Measurements from ENCODE around the gene DAAM1.

Gene DAAM1

DNA sequence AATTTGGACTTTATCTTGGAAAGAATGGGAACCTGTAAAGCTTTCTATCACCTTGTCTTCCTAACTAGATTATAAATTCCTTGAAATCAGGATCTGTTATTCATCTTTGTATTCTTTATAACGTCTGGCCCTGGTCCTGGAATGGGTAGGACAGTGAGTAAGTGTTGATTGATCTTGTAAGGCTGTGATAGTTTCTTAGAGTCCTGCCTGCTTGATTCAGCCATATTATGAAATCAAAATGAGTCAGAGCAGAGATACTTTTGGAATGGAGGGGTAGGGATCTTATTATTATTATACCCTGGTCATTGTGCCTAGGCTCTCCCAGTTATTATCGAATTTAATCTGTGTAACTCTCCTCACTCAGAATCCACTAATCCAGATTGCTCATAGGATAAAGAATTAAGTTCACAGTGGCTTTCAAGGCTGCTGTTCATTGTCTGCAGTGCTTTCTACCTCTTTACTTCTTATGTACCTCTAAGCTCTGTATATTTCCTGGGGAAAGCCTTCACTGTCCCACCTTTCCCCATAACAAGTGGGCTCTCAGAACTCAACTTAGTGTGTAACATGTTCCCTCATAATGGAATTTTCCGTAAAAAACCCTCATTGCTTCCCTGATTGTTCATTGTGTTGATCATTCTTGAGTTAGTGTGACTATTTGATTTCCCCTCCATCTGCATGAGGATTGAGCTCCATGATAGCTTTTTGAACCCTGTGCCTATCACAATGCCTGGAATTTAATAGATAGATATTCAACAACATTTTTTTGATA, 93.3 kb downstream of the DAAM1 start:
- in situ Hi-C loops (cut with HindIII; ENCODE audit: low sequenced_read_pairs) = no loop called here

DNA sequence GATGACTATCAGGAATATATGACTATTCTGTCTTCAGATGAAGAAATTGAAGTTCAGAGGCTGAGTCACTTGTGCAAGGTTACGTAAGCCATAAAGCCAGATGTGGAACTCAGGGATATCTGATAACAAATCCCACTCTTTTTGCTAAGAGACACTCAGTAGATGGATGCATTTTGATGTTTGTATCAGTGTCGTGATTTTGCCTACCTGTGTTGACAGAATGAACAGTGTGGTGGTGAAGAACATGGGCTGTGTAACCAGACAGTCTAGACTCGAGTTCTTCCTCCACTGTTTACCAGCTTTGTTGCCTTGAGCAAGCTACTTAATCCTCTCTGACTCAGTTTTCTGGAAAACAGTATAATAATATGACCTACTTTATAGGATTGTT, 93.9 kb downstream of the DAAM1 start:
- in situ Hi-C loops (cut with HindIII; ENCODE audit: low sequenced_read_pairs) = no loop called here

DNA sequence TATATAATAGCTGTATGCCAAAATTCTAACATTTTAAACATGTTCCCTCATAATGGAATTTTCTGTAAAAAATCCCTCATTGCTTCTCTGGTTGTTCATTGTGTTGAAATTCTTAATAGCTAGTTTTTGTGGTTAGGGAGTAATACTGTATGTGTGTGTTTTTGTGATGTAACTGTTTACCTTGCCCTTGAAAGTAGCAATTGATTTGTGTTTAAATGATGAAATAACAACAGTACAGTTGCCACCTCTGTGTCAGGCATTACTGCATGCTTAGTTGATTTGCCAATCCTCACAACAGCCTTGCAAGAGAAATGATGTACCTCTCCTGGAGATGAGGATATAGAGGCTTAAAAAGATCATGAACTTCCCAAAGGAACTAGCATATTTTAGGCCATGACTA, 94.9 kb downstream of the DAAM1 start:
- in situ Hi-C loops (cut with HindIII; ENCODE audit: low sequenced_read_pairs) = no loop called here

DNA sequence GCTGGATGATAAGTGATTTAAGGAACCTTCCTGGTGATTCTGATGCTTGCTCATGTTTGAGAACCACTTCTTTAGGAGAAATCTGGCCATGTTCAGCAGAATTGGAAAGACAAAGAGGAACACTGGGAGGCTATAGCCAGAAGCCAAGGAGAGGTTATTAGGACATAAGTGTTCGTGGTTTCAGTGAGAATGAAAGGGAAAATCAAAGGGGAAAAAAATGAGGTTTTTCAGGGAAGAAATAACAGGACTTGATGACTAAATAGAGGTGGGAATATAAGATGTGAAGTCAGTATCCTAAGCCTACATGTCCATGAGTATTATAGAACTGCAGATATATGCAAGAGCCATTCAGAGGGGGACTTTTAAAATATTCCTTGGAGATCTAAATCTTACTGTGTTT, 95.6 kb downstream of the DAAM1 start:
- in situ Hi-C loops (cut with HindIII; ENCODE audit: low sequenced_read_pairs) = no loop called here

DNA sequence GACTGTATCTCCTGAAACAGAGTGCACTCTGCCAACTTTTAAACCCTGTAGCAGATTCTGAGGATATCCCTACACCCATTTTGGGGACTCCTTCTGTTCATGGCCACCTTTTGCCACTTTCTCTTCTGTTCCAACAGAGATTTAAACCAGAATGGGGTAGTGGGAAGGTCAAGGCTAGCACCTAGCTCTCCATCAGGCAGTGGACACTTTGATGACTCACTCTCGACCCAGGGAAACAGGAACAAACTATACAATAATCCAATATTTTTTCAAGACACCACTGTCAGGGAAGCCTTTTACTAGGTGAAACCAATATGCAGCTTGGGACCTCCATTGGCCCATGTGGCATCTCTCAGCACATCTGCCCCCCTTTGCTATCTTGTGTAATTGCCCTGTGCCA, 103.6 kb downstream of the DAAM1 start:
- in situ Hi-C loops (cut with HindIII; ENCODE audit: low sequenced_read_pairs) = no loop called here

DNA sequence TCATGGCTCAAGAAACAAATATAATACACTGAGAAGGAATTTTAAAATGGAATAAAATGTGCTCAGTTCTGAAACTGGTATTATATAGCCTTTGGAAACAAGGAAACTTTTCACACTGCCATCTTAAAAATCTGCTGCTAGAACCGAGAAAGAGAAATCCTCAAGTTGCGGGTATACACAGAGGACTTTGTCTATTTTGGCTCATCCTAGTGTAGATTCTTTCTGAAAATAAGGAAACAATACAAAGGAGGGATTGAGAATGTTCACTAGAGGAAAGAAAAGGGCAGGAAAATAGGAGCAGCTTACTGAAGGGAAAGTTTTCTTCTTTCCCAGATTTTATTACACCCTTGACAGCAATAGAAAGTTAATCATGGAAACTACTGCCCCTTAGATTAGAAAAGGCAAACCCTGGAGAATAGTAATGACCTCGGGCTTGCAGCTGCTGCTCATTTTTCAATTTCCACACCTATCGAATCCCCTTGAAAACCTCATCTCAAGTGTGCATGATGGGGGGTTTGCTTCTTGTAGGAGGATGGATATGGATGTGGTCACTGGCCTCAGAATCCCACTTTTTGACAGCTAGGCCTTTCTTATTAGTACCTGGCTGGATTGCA, 104.6 kb downstream of the DAAM1 start:
- in situ Hi-C loops (cut with HindIII; ENCODE audit: low sequenced_read_pairs) = no loop called here

DNA sequence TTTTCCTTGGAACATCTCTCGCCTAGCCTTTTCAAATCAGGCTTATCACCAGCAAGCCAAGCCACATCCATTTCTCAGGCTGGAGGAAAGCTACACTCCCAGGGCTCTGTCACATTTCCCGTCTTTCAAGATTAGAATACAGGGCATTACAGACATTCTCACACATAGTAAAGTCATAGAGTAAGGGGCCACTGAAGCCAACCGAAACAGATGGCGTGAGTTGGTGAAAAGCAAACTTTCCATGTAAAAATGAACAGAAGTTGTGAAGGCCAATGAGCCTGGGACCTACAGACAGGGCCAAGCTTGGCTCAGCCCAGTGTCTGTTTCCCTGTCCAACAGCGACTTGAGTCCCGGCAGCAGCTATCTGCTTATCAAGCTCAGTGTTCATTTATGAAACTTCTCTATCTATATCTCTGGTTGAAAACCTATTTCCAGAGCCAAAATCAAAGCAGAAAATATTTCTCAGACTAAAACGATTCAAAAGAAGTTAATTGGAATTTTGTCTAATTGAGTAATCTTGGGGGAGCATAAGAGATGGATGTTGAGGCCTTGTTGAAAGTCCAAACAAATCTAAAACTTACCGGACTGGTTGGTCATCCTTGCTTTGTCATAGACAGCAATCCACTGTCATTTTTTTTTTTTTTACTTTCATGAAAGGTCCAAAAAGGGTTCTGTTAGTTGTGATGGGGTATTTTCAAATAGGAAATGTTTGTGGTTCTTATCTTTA, 105.6 kb downstream of the DAAM1 start:
- in situ Hi-C loops (cut with HindIII; ENCODE audit: low sequenced_read_pairs) = no loop called here

DNA sequence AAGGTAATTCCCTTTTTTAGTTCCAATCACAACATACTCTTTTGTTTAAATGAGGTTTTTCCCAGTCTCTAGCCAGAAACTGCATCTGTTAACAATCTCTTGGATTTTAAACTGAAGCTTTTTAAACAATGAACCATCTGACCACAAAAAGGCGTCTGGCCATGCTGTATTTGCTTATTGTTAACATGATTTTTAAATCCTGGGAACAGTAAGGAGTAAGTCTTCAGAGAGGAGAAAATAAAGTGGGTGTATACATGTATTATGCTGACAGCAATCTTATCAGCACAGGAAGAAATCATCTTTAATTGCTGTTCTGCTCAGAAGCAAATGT, 106.2 kb downstream of the DAAM1 start:
- in situ Hi-C loops (cut with HindIII; ENCODE audit: low sequenced_read_pairs) = no loop called here

DNA sequence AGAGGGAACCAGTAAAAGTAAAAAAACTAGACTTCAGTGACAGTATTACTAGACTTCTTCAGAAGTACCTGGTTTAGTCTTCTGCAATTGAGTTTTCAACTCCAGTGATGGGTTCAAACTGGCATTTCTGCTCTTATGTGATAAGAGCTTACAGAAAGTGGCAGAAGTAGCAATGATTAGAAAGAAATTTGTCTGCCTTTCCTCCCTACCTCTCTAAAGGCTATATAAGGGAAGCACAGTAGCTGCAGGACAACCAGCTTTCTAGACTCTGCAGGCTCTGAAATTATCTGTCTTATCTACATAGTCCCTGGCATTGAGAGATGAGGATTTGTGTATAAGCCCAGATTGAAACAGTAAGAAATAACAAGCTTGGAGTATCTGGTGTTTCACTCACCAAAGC, 107.5 kb downstream of the DAAM1 start:
- in situ Hi-C loops (cut with HindIII; ENCODE audit: low sequenced_read_pairs) = no loop called here

DNA sequence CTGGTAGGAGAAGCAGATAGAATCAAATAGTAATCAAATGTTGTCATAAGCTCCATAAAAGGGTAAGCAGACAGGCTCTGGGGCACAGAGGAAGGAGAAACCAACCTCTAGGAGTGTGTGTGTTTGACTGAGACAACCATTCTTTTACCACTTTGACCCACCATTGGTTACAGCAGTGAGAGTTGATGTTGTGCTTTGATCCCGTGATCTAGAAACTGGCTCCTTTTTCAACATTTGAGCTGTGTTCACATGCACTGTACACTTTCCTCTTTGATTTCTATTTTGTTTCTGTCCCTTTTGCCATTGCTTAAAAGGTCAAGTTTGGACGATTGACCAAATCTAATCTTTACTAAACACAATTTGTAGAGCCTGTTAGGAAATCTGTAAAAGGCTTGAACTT, 108.0 kb downstream of the DAAM1 start:
- in situ Hi-C loops (cut with HindIII; ENCODE audit: low sequenced_read_pairs) = no loop called here

DNA sequence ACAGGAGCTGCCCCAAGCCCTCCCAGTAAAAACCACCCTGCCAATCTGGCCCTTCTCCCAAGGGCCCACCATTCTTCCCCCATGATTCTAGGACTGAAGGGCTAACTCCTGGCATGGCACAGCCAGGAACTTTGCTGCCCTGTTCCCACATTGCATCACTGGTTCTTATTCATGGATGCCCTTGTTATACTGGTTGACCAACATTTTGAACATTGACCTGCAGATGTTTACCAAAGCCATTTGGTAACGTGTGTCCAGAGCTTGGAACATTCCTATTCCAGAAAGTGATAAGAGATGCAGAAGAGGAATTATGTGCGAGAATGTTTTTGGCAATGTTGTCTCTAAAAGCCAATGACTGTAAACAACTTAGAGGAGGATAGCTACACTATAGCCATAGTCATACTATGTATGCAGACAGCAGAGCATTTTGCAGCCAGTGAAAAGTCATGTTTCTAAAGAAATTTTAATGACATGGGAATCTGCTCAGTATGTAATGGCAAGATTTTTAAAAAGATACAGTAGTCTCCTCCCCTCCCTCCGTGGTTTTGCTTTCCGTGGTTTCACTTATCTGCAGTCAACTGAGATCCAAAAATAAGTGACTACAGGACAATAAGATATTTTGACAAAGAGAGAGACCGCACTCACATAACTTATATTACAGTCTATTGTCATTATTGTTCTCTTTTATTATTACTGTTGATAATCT, 108.8 kb downstream of the DAAM1 start:
- in situ Hi-C loops (cut with HindIII; ENCODE audit: low sequenced_read_pairs) = no loop called here

DNA sequence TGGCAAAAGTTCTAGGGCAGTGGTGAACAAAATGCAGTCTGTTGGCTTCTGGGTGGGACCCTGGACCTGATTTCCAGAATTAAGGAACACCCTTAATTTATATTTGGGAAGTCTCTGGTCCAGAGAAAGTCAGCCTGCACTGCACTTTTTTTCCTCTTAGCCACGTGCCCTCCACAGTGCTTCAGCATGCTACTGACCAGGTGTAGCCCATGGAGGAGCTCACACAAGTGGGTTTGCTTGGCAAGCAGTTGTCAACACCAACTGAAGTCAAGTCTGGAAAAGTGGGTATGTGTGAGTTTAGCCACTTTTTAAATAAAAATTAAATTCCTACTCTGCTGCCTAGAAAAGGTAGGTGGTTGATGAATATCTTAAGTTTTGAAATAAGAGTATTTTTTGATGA, 111.3 kb downstream of the DAAM1 start:
- in situ Hi-C loops (cut with HindIII; ENCODE audit: low sequenced_read_pairs) = no loop called here

DNA sequence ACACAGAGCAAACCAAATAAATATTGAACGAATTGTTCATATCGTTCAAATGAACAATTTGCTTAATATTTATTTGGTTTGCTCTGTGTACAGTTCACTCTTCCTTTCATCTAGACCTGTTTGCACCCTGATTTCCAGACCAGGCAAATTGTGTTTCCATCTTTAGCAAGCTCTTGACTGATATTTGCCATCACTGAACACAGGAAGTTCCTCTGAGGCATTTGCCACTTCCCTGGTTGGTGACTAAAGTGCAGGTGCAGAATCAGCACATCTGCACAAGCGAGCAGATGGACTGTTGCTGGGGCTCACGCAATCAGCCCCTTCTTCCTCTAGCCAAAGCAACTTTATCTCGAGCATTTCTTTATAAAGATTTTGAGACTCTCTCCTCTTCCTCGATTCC, 112.9 kb downstream of the DAAM1 start:
- in situ Hi-C loops (cut with HindIII; ENCODE audit: low sequenced_read_pairs) = no loop called here

DNA sequence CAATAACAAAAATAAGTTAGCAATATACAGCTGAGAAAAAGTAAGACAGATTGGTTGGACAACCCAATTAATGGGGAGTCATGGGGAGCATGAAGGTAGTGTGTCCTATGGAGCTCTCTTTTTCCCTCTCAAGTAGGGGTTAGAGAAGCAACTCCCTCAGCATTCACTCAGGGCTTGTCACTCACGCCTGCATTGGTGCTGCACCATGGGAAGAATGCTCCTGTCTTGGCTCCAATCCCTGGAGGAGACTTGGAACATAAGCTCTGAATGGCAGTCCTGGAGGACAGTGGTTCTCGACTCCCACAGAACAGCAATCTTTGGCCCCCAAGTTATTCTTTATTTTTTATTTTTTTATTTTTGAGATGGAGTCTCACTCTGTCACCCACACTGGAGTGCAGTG, 113.8 kb downstream of the DAAM1 start:
- in situ Hi-C loops (cut with HindIII; ENCODE audit: low sequenced_read_pairs) = no loop called here

DNA sequence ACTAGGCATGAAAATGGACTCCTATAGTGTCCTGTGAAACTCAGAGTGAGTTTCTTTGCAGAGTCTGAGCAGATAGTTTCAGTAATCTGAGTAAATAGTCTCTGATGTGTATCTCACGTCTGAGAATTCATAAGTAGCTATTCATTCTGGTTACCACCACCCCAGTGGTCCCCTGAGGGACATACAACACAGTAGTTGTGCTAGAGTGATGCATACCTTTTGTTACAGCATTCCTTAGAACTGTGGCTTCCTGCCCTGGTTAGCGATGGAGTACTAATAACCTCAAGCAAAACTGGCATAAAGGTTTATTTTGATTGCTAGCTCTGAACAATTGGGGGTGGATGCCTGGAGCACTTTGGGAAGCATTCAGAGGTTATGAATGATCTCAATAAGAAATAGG, 114.7 kb downstream of the DAAM1 start:
- in situ Hi-C loops (cut with HindIII; ENCODE audit: low sequenced_read_pairs) = no loop called here

DNA sequence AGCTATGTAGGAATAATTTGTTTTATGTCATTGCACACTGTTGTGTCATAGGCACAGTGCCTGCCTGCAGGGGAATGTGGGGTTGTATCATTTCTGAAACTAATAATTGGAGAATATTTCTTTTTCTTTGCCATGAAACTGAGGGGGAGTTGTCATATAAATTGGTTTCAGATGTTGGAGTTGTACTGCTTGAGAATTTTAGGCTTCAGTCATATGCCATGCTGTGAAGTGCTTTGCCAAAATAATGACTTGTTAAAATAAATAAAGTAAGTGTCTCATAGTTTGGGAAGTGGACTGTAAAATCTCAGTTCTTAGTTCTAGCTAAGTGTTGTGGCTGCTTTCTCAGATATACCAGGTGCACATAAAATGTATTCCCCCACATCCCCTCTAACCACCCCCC, 116.8 kb downstream of the DAAM1 start:
- in situ Hi-C loops (cut with HindIII; ENCODE audit: low sequenced_read_pairs) = no loop called here

DNA sequence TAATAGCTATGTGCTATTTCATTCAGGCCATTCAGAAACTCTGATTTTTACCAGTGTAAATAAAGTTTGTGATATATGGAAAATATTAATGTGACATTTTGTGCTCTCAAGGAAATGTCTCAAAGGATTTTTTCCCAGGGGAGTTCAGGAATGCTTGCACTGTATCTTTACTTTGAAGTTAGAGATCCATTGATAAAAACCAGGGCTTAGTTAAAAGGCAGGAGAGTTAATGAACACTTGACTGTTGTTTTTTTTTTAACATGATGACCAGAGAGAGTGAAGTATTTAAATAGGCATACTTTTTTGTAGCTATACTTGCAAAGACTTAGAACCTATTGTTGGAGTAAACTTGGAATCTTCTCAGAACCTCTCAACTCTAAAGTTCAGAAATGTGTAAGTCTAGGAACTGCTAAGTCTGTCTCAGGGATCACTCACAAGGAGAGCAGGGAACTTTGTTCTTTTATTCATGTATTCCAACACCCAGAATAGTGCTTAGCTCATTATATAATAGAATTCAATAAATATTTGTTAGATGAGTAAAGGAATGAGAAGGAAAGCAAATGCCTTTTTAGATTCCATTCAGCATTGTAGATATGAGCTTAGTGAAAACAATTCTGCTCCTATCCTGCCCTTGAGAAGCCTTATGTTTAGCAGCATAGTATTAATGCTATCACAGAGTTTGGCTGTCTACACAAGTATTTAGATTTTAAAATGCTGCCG, 117.5 kb downstream of the DAAM1 start:
- in situ Hi-C loops (cut with HindIII; ENCODE audit: low sequenced_read_pairs) = no loop called here

DNA sequence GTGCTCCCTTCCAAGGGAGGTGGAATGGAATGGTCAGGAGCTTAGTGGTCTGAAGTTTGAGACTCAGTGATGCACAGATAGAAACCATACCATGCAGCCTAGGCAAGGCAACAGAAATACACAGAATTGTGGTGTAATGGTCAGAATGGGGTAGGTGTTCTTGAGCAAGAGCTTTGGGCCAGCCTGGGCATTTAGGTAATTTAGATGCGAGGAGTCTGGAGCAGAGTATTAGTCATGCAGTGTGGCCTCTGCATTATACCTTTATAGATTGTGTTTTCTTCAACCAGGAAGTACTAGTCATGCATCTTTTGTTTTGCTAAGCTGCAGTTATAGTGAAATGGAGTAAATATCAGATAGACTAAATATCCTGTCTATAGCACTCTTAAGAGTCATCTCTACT, 118.3 kb downstream of the DAAM1 start:
- in situ Hi-C loops (cut with HindIII; ENCODE audit: low sequenced_read_pairs) = no loop called here

DNA sequence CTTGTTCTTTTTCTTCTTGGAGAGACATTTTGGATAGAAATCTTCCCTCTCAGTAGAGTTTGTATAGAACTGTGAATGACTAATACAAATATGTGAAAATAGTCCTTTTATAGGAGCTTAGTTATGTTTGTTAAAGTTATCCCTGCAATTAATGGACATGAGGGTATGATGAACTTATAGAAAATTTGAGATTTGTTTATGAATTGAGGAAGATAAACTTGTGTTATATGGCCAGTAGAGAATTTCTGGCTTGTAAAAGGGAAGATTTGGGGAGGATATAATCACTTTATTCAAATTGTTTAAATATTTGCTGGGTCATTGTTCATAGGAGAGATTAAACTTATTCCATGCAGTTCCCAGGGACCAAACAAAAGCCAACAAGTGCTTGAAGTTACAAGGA, 119.6 kb downstream of the DAAM1 start:
- in situ Hi-C loops (cut with HindIII; ENCODE audit: low sequenced_read_pairs) = no loop called here

DNA sequence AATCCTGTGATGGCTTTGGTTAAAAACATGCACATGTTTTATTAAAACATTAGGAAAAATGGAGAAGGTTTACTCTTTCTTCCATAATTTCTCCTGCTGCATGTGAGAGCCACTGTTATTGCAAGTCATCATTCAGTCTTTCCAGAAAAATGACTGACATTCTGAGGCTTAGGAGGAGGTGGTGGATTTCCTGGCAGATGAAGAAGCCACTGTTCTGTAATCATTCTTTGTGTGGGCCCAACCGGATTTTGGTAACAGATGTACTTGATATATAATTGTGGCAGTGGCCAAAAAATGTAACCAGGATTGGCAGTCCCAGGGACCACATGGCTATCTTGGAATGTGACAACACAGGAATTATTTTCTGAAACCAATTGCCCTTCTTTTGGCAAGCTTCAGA, 120.2 kb downstream of the DAAM1 start:
- in situ Hi-C loops (cut with HindIII; ENCODE audit: low sequenced_read_pairs) = no loop called here

DNA sequence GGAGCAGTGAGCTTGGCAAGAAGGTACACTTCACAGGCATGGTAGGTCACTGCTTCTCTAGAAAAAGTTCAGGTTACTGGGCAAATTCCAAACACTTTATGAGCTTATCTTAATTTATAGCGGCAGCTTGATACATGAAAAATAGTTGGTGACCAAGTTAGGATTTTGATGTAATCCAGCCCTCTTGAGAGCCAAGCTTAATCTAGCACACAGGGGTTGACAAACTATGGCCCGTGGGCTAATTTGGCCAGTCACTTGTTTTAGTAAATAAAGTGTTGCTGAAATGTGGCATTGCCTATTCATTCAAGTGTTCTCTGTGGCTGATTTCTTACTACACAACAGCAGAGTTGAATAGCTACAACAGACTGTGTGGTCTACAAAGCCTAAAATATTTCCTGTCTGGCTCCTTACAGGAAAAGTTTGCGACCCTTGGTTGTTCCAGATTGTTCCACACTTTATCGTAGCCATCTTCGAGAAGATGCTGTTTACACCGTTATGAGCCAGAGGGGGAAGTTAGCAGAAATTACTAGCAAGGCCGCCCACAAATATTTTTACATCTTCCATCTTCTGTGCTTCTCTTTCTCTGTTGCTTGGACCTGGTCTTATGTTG, 120.9 kb downstream of the DAAM1 start:
- in situ Hi-C loops (cut with HindIII; ENCODE audit: low sequenced_read_pairs) = no loop called here

All from endothelial cell of hepatic sinusoid (primary cell).